IMR-90 (cell line): ENCODE results near the gene WAC. TPM values are rescaled to one million over a fixed set of nuclear protein-coding genes. Genes with fewer than 3 reads are reported as not detected.
"Not testable (repeated sequence)": the region's sequence is repeated elsewhere in the genome, so short reads cannot be mapped to it uniquely, and the experiment has no call there.

Source experiments
- ATAC-seq: fragments of 200-7000 bp; cut with Tn5 transposase; 2 replicates; pipeline ENCODE4 v1.9.1; 2020; ENCODE audit warnings: low read depth, mild to moderate bottlenecking, moderate library complexity
- BruUV-seq: library from RNA; stranded (reverse); fragments of 400-500 nt; replicated peaks from 2 replicates; lab custom pipeline; 2021; lab: Mats Ljungman, UMichigan
- CTCF ChIA-PET: fragments of 300-600 bp; formaldehyde crosslinking; extraction: SDS; loops from one replicate; lab custom pipeline; 2021; ENCODE audit warnings: antibody characterized with exemption; lab: Yijun Ruan, JAX
- POLR2A ChIA-PET: fragments of 300-600 bp; sonication (Branson Sonifier 250); formaldehyde crosslinking; loops from one replicate; lab custom pipeline; 2022; ENCODE audit warnings: antibody characterized with exemption; ENCODE audit not compliant: unreplicated experiment; lab: Charles Lee
- DNase-seq: peaks from one replicate; pipeline ENCODE4 v3.0.0; 2013
- H2AFZ ChIP-seq: replicated peaks from 2 replicates; pipeline ENCODE3; 2013; ENCODE audit warnings: low read length, mild to moderate bottlenecking; ENCODE audit not compliant: poor library complexity
- H2AK5ac ChIP-seq: 2 replicates; pipeline ENCODE4 v1.6.1; 2013; ENCODE audit warnings: low read depth, low read length, inconsistent platforms
- H2AK9ac ChIP-seq: replicated peaks from 2 replicates; pipeline ENCODE3; 2013; ENCODE audit warnings: mild to moderate bottlenecking, low read depth, low read length, moderate library complexity; ENCODE audit not compliant: poor library complexity
- H2BK120ac ChIP-seq: 2 replicates; pipeline ENCODE4 v1.6.1; 2013; ENCODE audit warnings: low read depth, low read length, inconsistent platforms
- H2BK15ac ChIP-seq: 3 replicates; pipeline ENCODE4 v1.6.1; 2013; ENCODE audit warnings: low read depth, low read length, inconsistent platforms
- H2BK20ac ChIP-seq: 2 replicates; pipeline ENCODE4 v1.6.1; 2013; ENCODE audit warnings: low read depth, mild to moderate bottlenecking, inconsistent platforms, low read length, moderate library complexity
- H2BK5ac ChIP-seq: 2 replicates; pipeline ENCODE4 v1.6.1; 2013; ENCODE audit warnings: mild to moderate bottlenecking, low read depth, low read length, inconsistent platforms; ENCODE audit not compliant: poor library complexity, severe bottlenecking
- H3K14ac ChIP-seq: replicated peaks from 2 replicates; pipeline ENCODE4 v1.6.1; 2013; ENCODE audit warnings: low read depth, low read length, inconsistent platforms
- H3K18ac ChIP-seq: 2 replicates; pipeline ENCODE4 v1.6.1; 2013; ENCODE audit warnings: low read depth, low read length, control low read depth
- H3K23ac ChIP-seq: 2 replicates; pipeline ENCODE4 v1.6.1; 2013; ENCODE audit warnings: low read depth, low read length, inconsistent platforms
- H3K27ac ChIP-seq: 2 replicates; pipeline ENCODE4 v1.5.1; 2013; ENCODE audit warnings: mild to moderate bottlenecking, control low read depth, low read length; ENCODE audit not compliant: insufficient read depth
- H3K27me3 ChIP-seq: 2 replicates; pipeline ENCODE4 v1.6.1; 2013; ENCODE audit warnings: low read length; ENCODE audit not compliant: control insufficient read depth, insufficient read depth
- H3K36me3 ChIP-seq: 2 replicates; pipeline ENCODE4 v1.6.1; 2013; ENCODE audit warnings: low read length, mixed read lengths; ENCODE audit not compliant: control insufficient read depth, insufficient read depth
- H3K4ac ChIP-seq: 2 replicates; pipeline ENCODE4 v1.6.1; 2013; ENCODE audit warnings: low read depth, low read length, inconsistent platforms
- H3K4me1 ChIP-seq: 2 replicates; pipeline ENCODE4 v1.6.1; 2013; ENCODE audit warnings: low read length, mixed read lengths; ENCODE audit not compliant: control insufficient read depth, insufficient read depth
- H3K4me2 ChIP-seq: 2 replicates; pipeline ENCODE4 v1.6.1; 2013; ENCODE audit warnings: low read depth, mild to moderate bottlenecking, control low read depth, low read length, moderate library complexity
- H3K4me3 ChIP-seq: 2 replicates; pipeline ENCODE4 v1.5.1; 2013; ENCODE audit warnings: low read depth, mild to moderate bottlenecking, control low read depth, low read length, moderate library complexity; ENCODE audit not compliant: insufficient read depth
- H3K56ac ChIP-seq: 2 replicates; pipeline ENCODE4 v1.6.1; 2013; ENCODE audit warnings: low read length, inconsistent platforms; ENCODE audit not compliant: insufficient read depth; ENCODE audit errors: extremely low read depth
- H3K79me1 ChIP-seq, 2 experiments: 2 replicates each; pipeline ENCODE4 v1.6.1; 2013; ENCODE audit warnings: low read length in 2 of 2, inconsistent platforms in 1 of 2, low read depth in 1 of 2
- H3K9ac ChIP-seq: 2 replicates; pipeline ENCODE4 v1.6.1; 2013; ENCODE audit warnings: low read depth, low read length, control low read depth
- H3K9me1 ChIP-seq: 2 replicates; pipeline ENCODE4 v1.6.1; 2013; ENCODE audit warnings: low read length, inconsistent platforms; ENCODE audit not compliant: insufficient read depth
- H3K9me3 ChIP-seq: 2 replicates; pipeline ENCODE4 v1.6.1; 2013; ENCODE audit warnings: low read length; ENCODE audit not compliant: control insufficient read depth, insufficient read depth
- H4K20me1 ChIP-seq: 2 replicates; pipeline ENCODE4 v1.6.1; 2013; ENCODE audit warnings: low read length, inconsistent platforms; ENCODE audit not compliant: insufficient read depth
- H4K5ac ChIP-seq: 2 replicates; pipeline ENCODE4 v1.6.1; 2013; ENCODE audit warnings: mild to moderate bottlenecking, low read depth, low read length, control low read depth
- H4K8ac ChIP-seq, 2 experiments: 2 replicates each; pipeline ENCODE4 v1.6.1; 2013; ENCODE audit warnings: low read depth in 2 of 2, low read length in 2 of 2, control low read depth in 1 of 2, inconsistent platforms in 1 of 2
- H4K91ac ChIP-seq: 2 replicates; pipeline ENCODE4 v1.6.1; 2013; ENCODE audit warnings: low read depth, low read length, inconsistent platforms; ENCODE audit not compliant: insufficient read depth
- CEBPB ChIP-seq: IDR thresholded peaks from 2 replicates; pipeline ENCODE4 v1.6.1; 2012; ENCODE audit warnings: low read depth, low read length, improper control_type of control experiment
- WGBS, 2 experiments: methylation state at CpG; one replicate each; pipeline versions ENCODE4 v1.1.5 to v1.1.7; 2013; ENCODE audit warnings: missing lambda C conversion rate in 2 of 2; ENCODE audit not compliant: insufficient read length in 1 of 2; ENCODE audit errors: extremely low coverage in 2 of 2; 5-methylcytosine and 5-hydroxymethylcytosine counted together
- dilution Hi-C: fragments of 300-500 bp; cut with HindIII; formaldehyde crosslinking; loops from one replicate; pipeline ENCODE4 v1.14.3; 2018; ENCODE audit warnings: low sequenced_read_pairs; ENCODE audit not compliant: unreplicated experiment
- in situ Hi-C: fragments of 300-500 bp; cut with MboI; formaldehyde crosslinking; loops from 3 replicates; pipeline ENCODE4 v1.14.3; 2019; ENCODE audit warnings: low sequenced_read_pairs, inconsistent platforms, mixed read lengths
- intact Hi-C: fragments of 100-400 bp; cut with micrococcal nuclease; formaldehyde crosslinking; loops from 2 replicates; pipeline ENCODE4 v1.10.0; 2022
- polyA plus RNA-seq, 3 experiments: library from polyadenylated mRNA; depleted of rRNA; stranded (reverse); fragments of >200 nt; gene quantifications; 2 replicates each; pipeline ENCODE4 v1.2.3, GENCODE V29; 2012; ENCODE audit warnings: low replicate concordance in 1 of 3
- total RNA-seq: library from RNA; depleted of rRNA; stranded (reverse); fragments of >200 nt; gene quantifications from 2 replicates; pipeline ENCODE4 v1.2.3, GENCODE V29; 2012

The WAC gene
- total and polyA plus RNA-seq, 2 of the 4 experiments (the other 2 are of a cell fraction) = 39.6 to 52.2 TPM

DNA sequence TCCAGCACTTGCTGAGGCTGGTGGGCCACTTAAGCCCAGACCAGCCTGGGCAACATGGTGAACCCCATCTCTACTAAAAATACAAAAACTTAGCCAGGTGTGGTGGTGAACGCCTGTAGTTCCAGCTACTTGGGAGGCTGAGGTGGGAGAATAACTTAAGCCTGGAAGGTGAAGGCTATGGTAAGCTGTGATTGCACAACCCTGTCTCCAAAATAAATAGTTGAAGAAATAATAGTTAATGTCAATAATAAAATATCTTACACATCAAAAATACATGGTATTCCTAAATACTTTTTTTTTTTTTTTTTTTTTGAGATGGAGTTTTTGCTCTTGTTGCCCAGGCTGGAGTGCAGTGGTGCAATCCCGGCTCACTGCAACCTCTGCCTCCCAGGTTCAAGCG lies 76.7 kb downstream of the WAC start:
- H4K5ac ChIP-seq, H3K4me2 ChIP-seq, DNase-seq, POLR2A ChIA-PET, H3K56ac ChIP-seq, CTCF ChIA-PET, BruUV-seq, H2BK5ac ChIP-seq, H2BK20ac ChIP-seq, H2AFZ ChIP-seq, H2BK120ac ChIP-seq, H4K91ac ChIP-seq, in situ Hi-C loops, H3K18ac ChIP-seq, dilution Hi-C loops, H2BK15ac ChIP-seq, H3K27me3 ChIP-seq, H3K4ac ChIP-seq, H2AK9ac ChIP-seq, H3K9ac ChIP-seq, H3K23ac ChIP-seq, H3K9me3 ChIP-seq, H3K27ac ChIP-seq, ATAC-seq, H3K4me3 ChIP-seq, H2AK5ac ChIP-seq, H3K14ac ChIP-seq, H4K8ac ChIP-seq, H3K9me1 ChIP-seq, H3K4me1 ChIP-seq: not testable (repeated sequence)
- intact Hi-C loops = loop anchor here (5.0 kb wide), 1 partner anchor 67 kb away; no protein-coding TSS in a partner anchor
- Histone ChIP-seq H3K36me3 (peaks cover 38% of the 10 kb centered on the region), H3K79me1 (peaks cover 15 to 42% of the 10 kb centered on the region in 2 experiments), H4K20me1 (peaks cover 34% of the 10 kb centered on the region)
- no CpG with 5 or more reads among the region's 3 CpGs for WGBS, 2 experiments
- peak; percentile 65 for TF ChIP-seq CEBPB
